Measurements from ENCODE around the gene NAT16. TPM values are rescaled to one million over a fixed set of nuclear protein-coding genes. Genes with fewer than 3 reads are reported as not detected.
A peak's percentile ranks its signal among the peaks of the same experiment; 100 is the strongest.

Gene NAT16
- total and polyA plus RNA-seq, 2 of the 13 experiments (the other 11 are each of a cell fraction or from before 2014, with no cell fraction given) = 0.04 TPM; not detected in 1

- TF ChIP-seq STAG1 (CRISPR knock-in tag; IDR thresholded peaks at IDR 0.05) (no peak; the same call in 1 of the 2 replicates), ZNF225 (CRISPR knock-in tag; IDR thresholded peaks at IDR 0.05) (peak; percentile 47; the same call in 1 of the 2 replicates), SPEN (CRISPR knock-in tag; IDR thresholded peaks at IDR 0.05; ENCODE audit: low read depth) (peak; percentile 83), MXI1 (IDR thresholded peaks at IDR 0.05; ENCODE audit: borderline replicate concordance, low read depth, low read length) (no peak), ZNF879 (CRISPR knock-in tag; IDR thresholded peaks at IDR 0.05) (no peak; the same call in 1 of the 2 replicates), ZNF280D (CRISPR knock-in tag; IDR thresholded peaks at IDR 0.05) (no peak), IKZF5 (CRISPR knock-in tag; IDR thresholded peaks at IDR 0.05) (no peak), PCBP2 (optimal IDR thresholded peaks at IDR 0.05; ENCODE audit: low read depth, low read length, poor library complexity, severe bottlenecking) (no peak), BRF2 (CRISPR knock-in tag; IDR thresholded peaks at IDR 0.05) (peak; percentile 58; the same call in 1 of the 2 replicates), ZBTB3 (CRISPR knock-in tag; IDR thresholded peaks at IDR 0.05; ENCODE audit: borderline replicate concordance, low read depth) (no peak), SMYD3 (CRISPR knock-in tag; IDR thresholded peaks at IDR 0.05) (0 out of 2 replicates have a peak, but pooled peaks have one; percentile 35), SKI (IDR thresholded peaks at IDR 0.05; ENCODE audit: partially characterized antibody) (peak; percentile 43), ZNF205 (CRISPR knock-in tag; IDR thresholded peaks at IDR 0.05) (0 out of 2 replicates have a peak, but pooled peaks have one; percentile 20), ZNF577 (CRISPR knock-in tag; IDR thresholded peaks at IDR 0.05; ENCODE audit: borderline replicate concordance, low read depth) (no peak), ZBTB43 (CRISPR knock-in tag; conservative IDR thresholded peaks at IDR 0.05) (0 out of 2 replicates have a peak, but pooled peaks have one; percentile 33), CREBL2 (CRISPR knock-in tag; IDR thresholded peaks at IDR 0.05; ENCODE audit: borderline replicate concordance) (no peak), ZNF235 (CRISPR knock-in tag; IDR thresholded peaks at IDR 0.05; ENCODE audit: borderline replicate concordance) (peak; percentile 75; the same call in 1 of the 2 replicates)
These were observed 21.9 kb upstream of the NAT16 start (continued) for GRCh38 chr7:101201695-101202602.
